SIG-M5 treated with dmso at 0.1 percent for 504 hours (cell line): ENCODE results near the gene SLC49A4.

Source experiments
- DNase-seq: peaks from one replicate; lab custom pipeline; 2025; ENCODE audit not compliant: unreplicated experiment; lab: John Stamatoyannopoulos, UW

Gene SLC49A4

DNA sequence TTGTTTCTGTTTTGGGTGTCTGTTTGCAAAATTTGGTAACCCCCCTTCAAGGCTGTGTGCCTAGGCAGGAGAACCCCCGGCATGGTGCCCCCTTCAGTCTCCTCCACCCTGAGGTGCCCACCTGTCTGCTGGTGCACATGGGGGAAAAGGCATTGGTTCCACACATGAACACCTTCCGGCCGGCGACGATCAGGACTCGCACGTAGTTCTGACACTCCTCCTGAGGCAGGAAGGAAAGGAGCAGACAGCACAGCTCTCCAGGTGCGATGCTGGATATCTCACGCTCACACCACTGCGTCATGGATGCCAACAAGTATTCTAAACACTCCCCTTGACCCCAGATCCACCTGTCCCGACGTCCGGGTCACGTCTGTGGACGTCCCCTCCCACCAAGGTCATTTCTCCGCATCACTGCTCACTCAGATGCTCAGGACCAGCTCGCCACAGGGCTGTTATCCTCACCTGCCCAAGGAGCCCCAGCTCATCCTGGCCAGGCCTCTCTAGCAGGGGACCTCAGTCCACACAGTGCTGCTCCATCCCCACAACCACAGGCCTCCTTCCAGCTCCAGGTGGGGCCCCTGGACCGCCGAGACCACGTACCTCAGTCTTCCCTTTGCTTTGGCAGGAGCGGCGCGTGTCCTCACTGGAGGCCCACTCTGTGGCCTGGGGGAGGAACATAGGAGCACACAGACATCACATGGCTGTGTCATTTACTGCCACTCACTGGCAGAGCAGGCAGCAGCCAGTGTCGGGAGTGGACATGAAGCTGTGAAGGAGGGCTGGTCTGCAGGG lies 133.7 kb downstream of the SLC49A4 start:
- DNase-seq: no peak

- DNase-seq: no peak
Measured at GRCh38 chr3:122929188-122930062, 134.6 kb downstream of the SLC49A4 start.

DNA sequence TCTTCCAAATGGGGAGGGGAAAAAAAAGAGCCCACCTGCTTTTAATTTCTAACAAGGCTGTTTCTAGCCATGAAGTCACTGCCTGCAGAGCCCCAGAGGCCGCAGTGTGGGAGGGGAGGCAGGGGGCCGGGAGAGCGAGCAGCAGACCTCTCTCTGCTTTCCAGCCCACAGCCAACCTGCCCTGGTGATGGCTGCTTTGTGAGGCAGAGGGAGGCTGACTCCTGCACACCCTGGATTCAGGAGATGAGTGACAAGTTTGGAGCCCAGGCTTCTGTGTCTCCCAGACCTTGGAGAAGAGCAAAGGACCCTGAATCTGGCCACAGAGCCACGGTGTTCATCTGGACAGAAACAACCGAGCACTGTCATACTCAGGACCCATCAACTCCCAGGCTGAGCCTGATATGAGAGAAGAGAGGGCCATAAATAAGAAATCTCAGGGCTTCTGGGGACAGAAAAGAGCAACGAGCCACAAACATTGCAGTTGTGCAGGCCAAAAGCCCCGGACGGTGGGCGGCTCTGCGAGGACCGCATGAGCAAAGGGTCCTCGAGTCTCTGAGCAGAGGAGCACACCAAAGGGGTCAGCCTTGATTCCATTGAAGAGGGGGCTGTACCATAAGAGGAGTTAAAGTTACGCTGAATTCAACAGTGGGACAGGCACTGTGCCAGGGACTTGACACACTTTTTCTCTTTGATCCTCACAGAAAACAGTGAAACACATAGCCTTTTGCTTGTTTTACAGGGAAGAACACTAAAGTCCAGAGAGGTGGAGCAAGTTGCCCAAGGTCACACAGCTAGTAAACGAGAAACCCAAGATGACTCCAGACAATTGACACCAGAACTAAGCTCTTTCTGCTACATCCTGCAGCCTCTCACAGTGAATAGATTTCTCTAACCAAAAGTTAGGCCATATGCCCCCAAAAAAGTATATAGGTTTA lies 135.5 kb downstream of the SLC49A4 start:
- no peak for DNase-seq
